KMS-11 (cell line): ENCODE results near the gene CAMTA1.

ENCODE experiments used
- H2AFZ ChIP-seq: fragments of 200-600 bp; sonication (generic); 2 replicates; pipeline ENCODE4 v1.6.1; 2016; ENCODE audit warnings: antibody characterized with exemption, mixed run types, low read depth
- H3K27ac ChIP-seq: fragments of 200-600 bp; sonication (generic); 2 replicates; pipeline ENCODE4 v1.6.1; 2016; ENCODE audit warnings: mild to moderate bottlenecking, mixed run types
- H3K27me3 ChIP-seq: fragments of 200-600 bp; sonication (generic); 2 replicates; pipeline ENCODE4 v1.6.1; 2017; ENCODE audit warnings: mild to moderate bottlenecking, low read depth, mixed run types, moderate library complexity; ENCODE audit not compliant: insufficient read depth
- H3K36me3 ChIP-seq: fragments of 200-600 bp; sonication (generic); 2 replicates; pipeline ENCODE4 v1.6.1; 2017; ENCODE audit warnings: mild to moderate bottlenecking, mixed run types; ENCODE audit not compliant: insufficient read depth
- H3K4me1 ChIP-seq: fragments of 200-600 bp; sonication (generic); 2 replicates; pipeline ENCODE4 v1.6.1; 2016; ENCODE audit warnings: mild to moderate bottlenecking, low read depth, mixed run types; ENCODE audit not compliant: poor library complexity, severe bottlenecking
- H3K4me2 ChIP-seq: fragments of 200-600 bp; sonication (generic); 2 replicates; pipeline ENCODE4 v1.7.0; 2016; ENCODE audit warnings: mild to moderate bottlenecking, mixed run types
- H3K4me3 ChIP-seq: fragments of 200-600 bp; sonication (generic); IDR thresholded peaks from 2 replicates; pipeline ENCODE4 v1.6.1; 2017; ENCODE audit warnings: low read depth, low read length, mixed read lengths; ENCODE audit not compliant: insufficient read depth
- H3K79me2 ChIP-seq: fragments of 200-600 bp; sonication (generic); 2 replicates; pipeline ENCODE4 v1.6.1; 2016; ENCODE audit warnings: low read depth, mixed run types; ENCODE audit not compliant: insufficient read depth
- H3K9ac ChIP-seq: fragments of 200-600 bp; sonication (generic); 2 replicates; pipeline ENCODE4 v1.6.1; 2016; ENCODE audit warnings: mild to moderate bottlenecking, mixed run types
- H4K20me1 ChIP-seq: fragments of 200-600 bp; sonication (generic); 2 replicates; pipeline ENCODE4 v1.6.1; 2016; ENCODE audit warnings: mild to moderate bottlenecking, mixed run types; ENCODE audit not compliant: insufficient read depth
- TF ChIP-seq, protein P1 (sequence below): fragments of 200-600 bp; sonication (generic); conservative IDR thresholded peaks from 2 replicates; pipeline ENCODE4 v1.6.1; 2017; ENCODE audit warnings: low read depth, mild to moderate bottlenecking, antibody characterized with exemption, low read length, moderate library complexity, mixed read lengths

The CAMTA1 gene

DNA sequence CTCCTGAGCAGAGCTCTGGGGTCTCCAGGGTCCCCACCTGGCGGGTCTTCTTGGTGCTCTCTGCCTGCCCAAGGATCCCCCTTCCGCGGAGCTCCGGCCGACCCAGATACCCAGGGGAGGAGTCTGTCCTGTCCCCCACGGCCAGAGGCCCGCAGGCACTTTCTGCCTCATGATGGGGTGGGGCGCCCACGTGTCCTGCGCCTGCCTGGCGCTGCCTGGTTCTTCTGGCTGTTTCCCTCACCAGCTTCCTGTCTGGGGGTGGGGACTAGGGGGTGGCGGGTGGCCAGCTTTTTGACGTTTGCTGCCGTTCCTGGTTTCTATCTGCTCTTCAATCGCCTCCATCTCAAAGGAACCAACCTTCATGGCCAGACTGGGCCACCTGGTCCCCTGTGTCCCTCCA is 672.6 kb downstream of the CAMTA1 start:
- Histone ChIP-seq H3K27ac (no peak overlapping the region), H4K20me1 (no peaks in the 10 kb centered on the region), H3K79me2 (no peaks in the 10 kb centered on the region), H3K9ac (no peak overlapping the region), H3K4me1 (no peaks in the 10 kb centered on the region), H3K36me3 (no peaks in the 10 kb centered on the region), H3K4me3 (no peak overlapping the region), H3K27me3 (peaks cover 50% of the 10 kb centered on the region; the same call in 1 of the 2 replicates), H3K4me2 (no peak overlapping the region), H2AFZ (no peak overlapping the region)
- TF ChIP-seq, protein P1, sequence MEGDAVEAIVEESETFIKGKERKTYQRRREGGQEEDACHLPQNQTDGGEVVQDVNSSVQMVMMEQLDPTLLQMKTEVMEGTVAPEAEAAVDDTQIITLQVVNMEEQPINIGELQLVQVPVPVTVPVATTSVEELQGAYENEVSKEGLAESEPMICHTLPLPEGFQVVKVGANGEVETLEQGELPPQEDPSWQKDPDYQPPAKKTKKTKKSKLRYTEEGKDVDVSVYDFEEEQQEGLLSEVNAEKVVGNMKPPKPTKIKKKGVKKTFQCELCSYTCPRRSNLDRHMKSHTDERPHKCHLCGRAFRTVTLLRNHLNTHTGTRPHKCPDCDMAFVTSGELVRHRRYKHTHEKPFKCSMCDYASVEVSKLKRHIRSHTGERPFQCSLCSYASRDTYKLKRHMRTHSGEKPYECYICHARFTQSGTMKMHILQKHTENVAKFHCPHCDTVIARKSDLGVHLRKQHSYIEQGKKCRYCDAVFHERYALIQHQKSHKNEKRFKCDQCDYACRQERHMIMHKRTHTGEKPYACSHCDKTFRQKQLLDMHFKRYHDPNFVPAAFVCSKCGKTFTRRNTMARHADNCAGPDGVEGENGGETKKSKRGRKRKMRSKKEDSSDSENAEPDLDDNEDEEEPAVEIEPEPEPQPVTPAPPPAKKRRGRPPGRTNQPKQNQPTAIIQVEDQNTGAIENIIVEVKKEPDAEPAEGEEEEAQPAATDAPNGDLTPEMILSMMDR: no peak

DNA sequence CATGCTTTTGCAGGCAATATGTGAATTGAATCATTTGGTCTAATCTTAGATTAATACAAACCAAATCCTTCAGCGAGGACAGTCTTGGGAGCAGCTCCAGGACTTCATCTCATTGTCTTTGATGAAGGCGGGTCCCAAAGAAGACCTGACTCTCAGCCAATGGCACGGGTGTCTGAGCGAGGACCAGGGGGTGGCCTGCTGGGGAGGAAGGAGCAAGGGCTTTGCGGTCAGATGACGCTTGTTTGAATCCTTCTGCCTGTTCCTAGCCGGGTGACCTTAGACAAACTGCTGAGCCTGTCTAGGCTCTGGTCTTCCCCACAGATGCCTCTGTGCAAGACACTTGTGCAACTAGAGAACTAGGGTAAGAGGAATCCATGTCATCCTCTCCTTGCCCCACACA is 673.7 kb downstream of the CAMTA1 start:
- Histone ChIP-seq H3K27me3 (peaks cover 43% of the 10 kb centered on the region; the same call in 1 of the 2 replicates), H3K27ac (no peak overlapping the region), H3K36me3 (no peaks in the 10 kb centered on the region), H2AFZ (no peak overlapping the region), H3K9ac (no peak overlapping the region), H3K79me2 (no peaks in the 10 kb centered on the region), H4K20me1 (no peaks in the 10 kb centered on the region), H3K4me3 (no peak overlapping the region), H3K4me2 (no peak overlapping the region), H3K4me1 (no peaks in the 10 kb centered on the region)
- TF ChIP-seq, protein P1: no peak

DNA sequence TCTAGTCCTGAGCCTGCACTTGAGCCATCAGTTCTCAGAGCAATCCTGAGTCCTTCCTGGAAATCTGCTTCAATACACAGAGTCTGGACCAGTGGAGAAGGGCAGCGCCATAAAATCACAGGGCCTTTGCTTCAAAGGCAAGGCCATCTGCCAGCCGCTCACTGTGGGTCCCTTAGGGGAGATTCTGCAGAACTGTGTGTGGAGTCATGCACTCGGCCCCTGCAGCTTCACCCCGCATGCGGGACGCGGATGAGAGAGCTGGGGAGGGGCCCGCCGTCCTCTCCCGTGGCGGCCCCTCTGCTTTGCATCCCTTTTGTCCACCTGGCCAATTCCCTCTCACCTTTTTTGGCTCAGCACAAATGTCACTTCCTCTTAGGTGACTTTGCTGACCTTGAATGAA is 674.7 kb downstream of the CAMTA1 start:
- no peak overlapping the region for H3K4me3 ChIP-seq
- H3K4me2 ChIP-seq: no peak overlapping the region
- H3K36me3 ChIP-seq: no peaks in the 10 kb centered on the region
- H3K79me2 ChIP-seq: no peaks in the 10 kb centered on the region
- H4K20me1 ChIP-seq: no peaks in the 10 kb centered on the region
- H3K9ac ChIP-seq: no peak overlapping the region
- H3K4me1 ChIP-seq: no peaks in the 10 kb centered on the region
- H3K27me3 ChIP-seq: peaks cover 42% of the 10 kb centered on the region; the same call in 1 of the 2 replicates
- H3K27ac ChIP-seq: no peak overlapping the region
- TF ChIP-seq, protein P1: no peak
- H2AFZ ChIP-seq: no peak overlapping the region

DNA sequence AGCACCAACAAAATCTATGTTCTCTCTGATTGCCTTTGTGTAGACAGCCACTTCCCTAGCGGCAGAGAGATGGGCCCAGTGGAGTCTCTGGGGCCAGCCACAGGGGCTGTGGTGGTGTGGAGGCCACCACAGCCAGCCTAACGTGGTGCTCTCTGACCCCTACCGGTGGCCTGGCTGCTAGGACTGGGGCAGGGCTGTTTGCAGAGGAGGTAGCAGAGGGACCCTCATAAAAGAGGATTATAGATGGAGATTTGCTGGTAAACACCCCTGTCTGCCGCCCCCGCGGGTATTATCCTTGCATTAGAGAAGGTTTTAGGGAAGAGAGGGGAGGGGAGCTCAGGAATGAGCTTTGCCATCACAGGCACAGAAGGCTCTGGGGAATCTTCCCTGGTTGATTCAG is 675.6 kb downstream of the CAMTA1 start:
- Histone ChIP-seq H3K27me3 (peaks cover 36% of the 10 kb centered on the region; the same call in 1 of the 2 replicates), H4K20me1 (no peaks in the 10 kb centered on the region), H3K4me2 (no peak overlapping the region), H3K4me3 (no peak overlapping the region), H3K27ac (no peak overlapping the region), H3K9ac (no peak overlapping the region), H3K4me1 (no peaks in the 10 kb centered on the region), H3K36me3 (no peaks in the 10 kb centered on the region), H3K79me2 (no peaks in the 10 kb centered on the region), H2AFZ (no peak overlapping the region)
- TF ChIP-seq, protein P1: no peak
